K562 (cell line): ENCODE results near the gene ARHGAP30. TPM values are rescaled to one million over a fixed set of nuclear protein-coding genes. Genes with fewer than 3 reads are reported as not detected.

Experiments used
- ATAC-seq: fragments of 200-7000 bp; cut with Tn5 transposase; 3 replicates; pipeline ENCODE4 v1.9.1; 2020; ENCODE audit warnings: moderate library complexity
- BruUV-seq: library from RNA; stranded (reverse); fragments of 400-500 nt; replicated peaks from 2 replicates; lab custom pipeline; 2021; lab: Mats Ljungman, UMichigan
- CTCF ChIA-PET: fragments of 300-600 bp; formaldehyde crosslinking; extraction: SDS; loops from one replicate; lab custom pipeline; 2021; ENCODE audit warnings: low intra/inter-chr PET ratio; lab: Yijun Ruan, JAX
- POLR2A ChIA-PET: fragments of 300-600, 350-650 bp; sonication (Branson Sonifier 250); formaldehyde crosslinking; extraction: SDS; loops from one replicate; lab custom pipeline; 2021; ENCODE audit warnings: antibody characterized with exemption, inconsistent platforms; lab: Yijun Ruan, JAX
- DNase-seq, 4 experiments: peaks; one replicate each; pipeline versions ENCODE4 v3.0.0 to v3.0.0-alpha.2; 2011 to 2018; ENCODE audit warnings: low spot score in 3 of 4, mixed read lengths in 3 of 4; ENCODE audit errors: extremely low read depth in 1 of 4
- FAIRE-seq: peaks from 2 replicates; lab custom pipeline; 2011; peaks lifted over from hg19 to GRCh38; lab: Jason Lieb, UNC
- H2AFZ ChIP-seq: 2 replicates; pipeline ENCODE4 v1.6.0; 2011; ENCODE audit warnings: low read depth, low read length, control low read depth, inconsistent platforms
- H3K27ac ChIP-seq: fragments of 200-600 bp; 3 replicates; pipeline ENCODE4 v1.8.0; 2011; ENCODE audit warnings: low read depth, mild to moderate bottlenecking, control low read depth, inconsistent platforms, low read length, moderate library complexity, mixed read lengths; ENCODE audit errors: extremely low read depth
- H3K27me3 ChIP-seq, 2 experiments: fragments of 300-600 bp in 1 of 2; 2 replicates in 1 of 2; 3 replicates in 1 of 2; pipeline versions ENCODE4 v1.6.0 to v1.8.0; 2011; ENCODE audit warnings: inconsistent platforms in 2 of 2, low read length in 2 of 2, mild to moderate bottlenecking in 1 of 2, mixed read lengths in 1 of 2, moderate library complexity in 1 of 2; ENCODE audit not compliant: control insufficient read depth in 2 of 2, insufficient read depth in 2 of 2
- H3K36me3 ChIP-seq: fragments of 300-600 bp; 3 replicates; pipeline ENCODE4 v1.8.0; 2011; ENCODE audit warnings: mild to moderate bottlenecking, low read length, inconsistent platforms; ENCODE audit not compliant: control insufficient read depth, insufficient read depth
- H3K4me1 ChIP-seq, 2 experiments: fragments of 200-600 bp in 1 of 2; replicated peaks in 1 of 2; 2 replicates in 1 of 2; 3 replicates in 1 of 2; pipeline versions ENCODE4 v1.5.1 to v1.8.0; 2011; ENCODE audit warnings: inconsistent platforms in 2 of 2, low read length in 2 of 2, mild to moderate bottlenecking in 1 of 2, mixed read lengths in 1 of 2, moderate library complexity in 1 of 2; ENCODE audit not compliant: control insufficient read depth in 2 of 2, insufficient read depth in 2 of 2
- H3K4me2 ChIP-seq: 2 replicates; pipeline ENCODE4 v1.6.1; 2011; ENCODE audit warnings: low read length, control low read depth, inconsistent platforms, mixed read lengths; ENCODE audit not compliant: insufficient read depth
- H3K4me3 ChIP-seq: fragments of 200-600 bp; sonication (generic), shearing (Covaris generic); 2 replicates; pipeline ENCODE4 v1.5.1; 2016; ENCODE audit warnings: control low read depth, inconsistent platforms
- H3K79me2 ChIP-seq: fragments of 200-600 bp; 3 replicates; pipeline ENCODE4 v1.8.0; 2011; ENCODE audit warnings: low read length, inconsistent platforms; ENCODE audit not compliant: control insufficient read depth, insufficient read depth
- H3K9ac ChIP-seq, 2 experiments: 2 replicates each; pipeline versions ENCODE4 v1.6.0 to v1.6.1; 2011; ENCODE audit warnings: low read depth in 2 of 2, low read length in 2 of 2, control low read depth in 1 of 2, inconsistent platforms in 1 of 2, mild to moderate bottlenecking in 1 of 2, mixed read lengths in 1 of 2; ENCODE audit not compliant: insufficient read depth in 1 of 2
- H3K9me1 ChIP-seq: one replicate; pipeline ENCODE4 v1.6.0; 2011; ENCODE audit warnings: inconsistent platforms, mild to moderate bottlenecking, low read length, moderate library complexity; ENCODE audit not compliant: control insufficient read depth, insufficient read depth
- H3K9me3 ChIP-seq: replicated peaks from 2 replicates; pipeline ENCODE4 v1.5.1; 2011; ENCODE audit warnings: low read depth, low read length, inconsistent platforms; ENCODE audit not compliant: control insufficient read depth, insufficient read depth
- H4K20me1 ChIP-seq: replicated peaks from 2 replicates; pipeline ENCODE4 v1.6.1; 2011; ENCODE audit warnings: low read length, inconsistent platforms, mixed read lengths; ENCODE audit not compliant: control insufficient read depth, insufficient read depth
- CTCF ChIP-seq, 3 experiments: IDR thresholded peaks in 2 of 3; conservative IDR thresholded peaks in 1 of 3; 2 replicates each; pipeline ENCODE4 v1.5.1; 2011 to 2012; ENCODE audit warnings: low read length in 3 of 3, mild to moderate bottlenecking in 3 of 3, control low read depth in 2 of 3, improper control_type of control experiment in 1 of 3, inconsistent platforms in 1 of 3, low read depth in 1 of 3, mixed read lengths in 1 of 3, moderate library complexity in 1 of 3; ENCODE audit not compliant: insufficient read depth in 2 of 3
- GTF2A2 ChIP-seq: IDR thresholded peaks from 2 replicates; pipeline ENCODE4 v1.6.1; 2016; ENCODE audit warnings: mild to moderate bottlenecking, missing genetic modification characterization, missing compliant biosample characterization
- MEF2D ChIP-seq: conservative IDR thresholded peaks from 2 replicates; pipeline ENCODE4 v1.6.1; 2016; ENCODE audit warnings: low read depth, missing genetic modification characterization, missing compliant biosample characterization
- RAD21 ChIP-seq, 2 experiments: fragments of 250-450 bp in 1 of 2; fragments of 450-650 bp in 1 of 2; sonication (Bioruptor Pico) in 1 of 2; formaldehyde crosslinking in 1 of 2; IDR thresholded peaks in 1 of 2; conservative IDR thresholded peaks in 1 of 2; 2 replicates each; pipeline versions ENCODE4 v1.4.0 to v1.8.0; 2020 to 2022; ENCODE audit warnings: mild to moderate bottlenecking in 2 of 2, moderate library complexity in 1 of 2
- RBM15 ChIP-seq: fragments of 200-400 bp; formaldehyde crosslinking; IDR thresholded peaks from 2 replicates; pipeline ENCODE4 v1.6.1; 2018; ENCODE audit warnings: mild to moderate bottlenecking, low read length, moderate library complexity; ENCODE audit not compliant: insufficient read depth
- REST ChIP-seq, 2 experiments: fragments of 450-650 bp; formaldehyde crosslinking in 1 of 2; IDR thresholded peaks; 2 replicates each; pipeline versions ENCODE4 v1.4.0 to v1.6.1; 2014 to 2020; ENCODE audit warnings: mild to moderate bottlenecking in 2 of 2, borderline replicate concordance in 1 of 2, low read depth in 1 of 2
- STAG1 ChIP-seq: sonication (generic); formaldehyde crosslinking; IDR thresholded peaks from 2 replicates; pipeline ENCODE4 v1.5.0; 2020; ENCODE audit warnings: missing genetic modification reagents, borderline replicate concordance
- WGBS: fragments of 100-300 bp; shearing (Covaris generic); methylation state at CpG from one replicate; pipeline ENCODE4 v1.1.6; 2016; ENCODE audit warnings: low coverage, mixed read lengths; ENCODE audit not compliant: insufficient coverage; ENCODE audit errors: missing lambda C conversion rate; 5-methylcytosine and 5-hydroxymethylcytosine counted together
- in situ Hi-C: fragments of 300-500 bp; cut with MboI; formaldehyde crosslinking; loops from 4 replicates; pipeline ENCODE4 v1.15.0; 2018; ENCODE audit warnings: inconsistent platforms, mixed read lengths
- intact Hi-C: fragments of 100-400 bp; cut with micrococcal nuclease; formaldehyde crosslinking; loops from 2 replicates; pipeline ENCODE4 v1.14.2; 2022
- polyA plus RNA-seq, 8 experiments: library from polyadenylated mRNA; depleted of rRNA in 4 of 8; stranded (reverse) in 5 of 8; unstranded in 3 of 8; fragments of >200 nt; fragmentation: Nextera tagmentation in 2 of 8; fragmentation: Illumina TruSeq in 1 of 8; extraction: Ambion mirVana in 2 of 8; extraction: Trizol in 1 of 8; gene quantifications; 2 replicates each; pipeline versions ENCODE4 v1.2.1 to v1.2.3, GENCODE V29; 2011 to 2014; ENCODE audit warnings: inconsistent platforms in 1 of 8, missing spikeins in 1 of 8
- total RNA-seq, 7 experiments: library from RNA; depleted of rRNA in 6 of 7; stranded (reverse); fragments of >200 nt in 6 of 7; fragmentation: Illumina TruSeq in 2 of 7; extraction: Trizol in 2 of 7; gene quantifications; 2 replicates each; pipeline versions ENCODE4 v1.2.1 to v1.2.3, GENCODE V29; 2011 to 2021; ENCODE audit warnings: low replicate concordance in 1 of 7
- TF ChIP-seq, protein P1 (sequence below): fragments of 250-450 bp; sonication (Bioruptor Pico); IDR thresholded peaks from 2 replicates; pipeline ENCODE4 v1.4.0; 2020; ENCODE audit warnings: mild to moderate bottlenecking

ARHGAP30 gene
- total and polyA plus RNA-seq, 9 of the 15 experiments (the other 6 are each of a cell fraction or from before 2014, with no cell fraction given) = 0.01 to 0.73 (median 0.12) TPM

- ChIA-PET POLR2A (no interaction called here), CTCF (interaction anchor here (0.6 to 1.9 kb wide), 6 partner anchors 65 to 986 kb away, joined by 3 to 15 read pairs (median 4); partner anchors contain the start of gene B4GALT3)
- Histone ChIP-seq H4K20me1 (no peaks in the 10 kb centered on the region), H3K4me1 (peaks cover 22 to 23% of the 10 kb centered on the region in 2 experiments), H3K9me1 (no peaks in the 10 kb centered on the region), H3K79me2 (no peaks in the 10 kb centered on the region), H3K9me3 (no peaks in the 10 kb centered on the region), H3K36me3 (no peaks in the 10 kb centered on the region), H3K27me3 (no peaks in the 10 kb centered on the region), H3K4me3 (no peak overlapping the region), H3K9ac (no peak overlapping the region), H3K4me2 (no peak overlapping the region; the same call in 1 of the 2 replicates), H2AFZ (peak overlapping the region; percentile 81), H3K27ac (no peak overlapping the region)
- DNase-seq (peak; percentile 77 to 80 (median 78)), FAIRE-seq (peak; percentile 77), ATAC-seq (peak; percentile 90)
- no TSS peak for BruUV-seq
- in situ Hi-C loops (no loop called here), intact Hi-C loops (loop anchor here (1.0 to 10.0 kb wide), 3 partner anchors 25 to 105 kb away; partner anchors contain the start of genes B4GALT3 and DEDD)
- WGBS = 20% methylated on average over 9 of the region's 9 CpGs
- TF ChIP-seq GTF2A2 (tag) (no peak), REST (IDR thresholded peaks at IDR 0.05; ENCODE audit: borderline replicate concordance) (peak; percentile 84), REST (CRISPR knock-in tag; IDR thresholded peaks at IDR 0.05; ENCODE audit: low read depth) (no peak), MEF2D (tag) (peak; percentile 47; the same call in 1 of the 2 replicates), STAG1 (CRISPR knock-in tag) (0 out of 2 replicates have a peak, but pooled peaks have one; percentile 18), CTCF (IDR thresholded peaks at IDR 0.05 in 2 of 3, conservative IDR thresholded peaks at IDR 0.05 in 1 of 3; ENCODE audit: insufficient read depth in 2 of 3, low read depth in 1 of 3, low read length in 3 of 3) (peak; percentile 86 to 91 (median 90)), RAD21 (CRISPR knock-in tag; conservative IDR thresholded peaks at IDR 0.05 in 1 of 2, IDR thresholded peaks at IDR 0.05 in 1 of 2) (peak; percentile 75 to 88), RBM15 (no peak)
- TF ChIP-seq, protein P1, sequence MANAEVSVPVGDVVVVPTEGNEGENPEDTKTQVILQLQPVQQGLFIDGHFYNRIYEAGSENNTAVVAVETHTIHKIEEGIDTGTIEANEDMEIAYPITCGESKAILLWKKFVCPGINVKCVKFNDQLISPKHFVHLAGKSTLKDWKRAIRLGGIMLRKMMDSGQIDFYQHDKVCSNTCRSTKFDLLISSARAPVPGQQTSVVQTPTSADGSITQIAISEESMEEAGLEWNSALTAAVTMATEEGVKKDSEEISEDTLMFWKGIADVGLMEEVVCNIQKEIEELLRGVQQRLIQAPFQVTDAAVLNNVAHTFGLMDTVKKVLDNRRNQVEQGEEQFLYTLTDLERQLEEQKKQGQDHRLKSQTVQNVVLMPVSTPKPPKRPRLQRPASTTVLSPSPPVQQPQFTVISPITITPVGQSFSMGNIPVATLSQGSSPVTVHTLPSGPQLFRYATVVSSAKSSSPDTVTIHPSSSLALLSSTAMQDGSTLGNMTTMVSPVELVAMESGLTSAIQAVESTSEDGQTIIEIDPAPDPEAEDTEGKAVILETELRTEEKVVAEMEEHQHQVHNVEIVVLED (CRISPR knock-in tag) = no peak
Measured at GRCh38 chr1:161071886-161072371, 2.2 kb upstream of the ARHGAP30 start.
